Umbilical cord (tissue), 2 donors: Measurements from ENCODE around the gene HOXD11. TPM values are rescaled to one million over a fixed set of nuclear protein-coding genes. Genes with fewer than 3 reads are reported as not detected.

ENCODE experiments used
- DNase-seq: peaks from one replicate; pipeline ENCODE4 v3.0.0-alpha.2; 2015; ENCODE audit warnings: low spot score
- total RNA-seq: library from RNA; depleted of rRNA; stranded (reverse); fragments of >200 nt; gene quantifications from one replicate; pipeline ENCODE4 v1.2.3, GENCODE V29; 2014; ENCODE audit warnings: low replicate concordance; ENCODE audit not compliant: insufficient read depth

HOXD11 gene
- total RNA-seq, 1 donor from 2014 or later: 18.1 TPM

DNA sequence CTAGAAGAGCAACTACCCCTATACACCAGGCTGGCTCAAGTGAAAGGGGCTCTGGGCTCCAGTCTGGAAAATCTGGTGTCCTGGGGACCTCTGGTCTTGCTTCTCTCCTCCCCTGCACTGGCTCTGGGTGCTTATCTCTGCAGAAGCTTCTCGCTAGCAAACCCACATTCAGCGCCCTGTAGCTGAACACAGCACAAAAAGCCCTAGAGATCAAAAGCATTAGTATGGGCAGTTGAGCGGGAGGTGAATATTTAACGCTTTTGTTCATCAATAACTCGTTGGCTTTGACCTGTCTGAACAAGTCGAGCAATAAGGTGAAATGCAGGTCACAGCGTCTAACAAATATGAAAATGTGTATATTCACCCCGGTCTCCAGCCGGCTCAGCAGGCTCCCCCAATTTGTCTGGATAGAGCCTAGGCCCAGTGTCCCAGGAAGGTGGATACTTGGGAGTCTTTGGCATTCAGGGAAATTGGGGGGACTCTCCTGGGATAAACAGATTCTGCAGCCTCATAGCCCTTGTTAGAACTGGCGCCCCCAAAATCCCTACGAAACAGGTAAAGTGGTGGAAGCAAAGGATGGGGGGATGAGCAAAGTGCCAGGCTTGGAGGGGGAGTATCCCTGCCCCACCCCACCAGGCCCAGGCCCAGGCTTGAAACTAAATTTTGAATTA is 41.8 kb downstream of the HOXD11 start:
- no peak for DNase-seq

DNA sequence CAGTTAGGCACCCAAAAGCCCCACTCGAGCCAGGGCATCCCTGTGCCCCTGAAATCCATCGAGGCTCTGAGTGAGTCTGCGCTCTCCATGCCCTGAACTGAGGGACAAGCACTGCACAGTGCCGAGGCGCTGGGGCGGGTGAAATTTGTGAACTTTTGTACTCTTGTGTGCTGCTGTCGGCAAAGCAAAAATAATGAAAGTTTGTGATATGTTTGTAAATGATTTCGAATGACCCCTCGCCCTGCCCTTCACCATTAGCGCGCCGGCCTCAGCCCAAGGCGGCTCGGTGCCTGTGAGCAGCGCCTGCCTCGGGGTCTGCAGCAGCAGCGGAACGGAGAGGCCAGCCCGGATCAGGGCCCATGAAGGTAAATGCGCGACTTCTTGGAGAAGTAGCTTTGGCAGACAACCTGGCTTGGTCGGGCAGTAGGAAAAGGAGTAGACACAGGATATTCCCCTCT is 42.4 kb downstream of the HOXD11 start:
- no peak for DNase-seq

DNA sequence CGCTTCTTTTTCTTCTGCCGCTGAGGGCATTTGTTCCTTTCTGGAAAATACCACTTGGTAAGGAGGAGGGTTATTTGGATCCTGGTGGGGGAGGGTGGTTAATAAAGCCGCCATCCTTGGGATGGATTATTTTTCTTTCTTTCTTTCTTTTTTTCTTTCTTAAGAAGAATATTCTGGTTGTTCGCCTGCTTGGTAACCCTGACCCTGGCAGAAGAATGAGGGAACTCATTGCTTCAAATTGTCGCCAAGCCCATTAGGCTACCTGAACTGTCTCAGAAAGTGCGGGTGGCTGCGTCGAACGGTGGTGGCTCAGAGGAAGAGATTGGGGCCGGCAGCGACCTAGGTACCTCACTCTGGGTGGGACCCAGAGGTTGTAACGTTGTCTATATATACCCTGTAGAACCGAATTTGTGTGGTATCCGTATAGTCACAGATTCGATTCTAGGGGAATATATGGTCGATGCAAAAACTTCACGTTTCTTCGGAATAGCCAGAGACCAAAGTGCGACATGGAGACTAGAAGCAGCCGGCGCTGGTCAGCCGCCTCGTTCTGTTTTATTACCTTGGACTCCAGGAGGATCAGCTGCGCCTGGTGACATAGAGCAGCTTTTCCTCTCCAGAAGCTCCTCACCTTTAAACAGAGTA is 43.0 kb downstream of the HOXD11 start:
- no peak for DNase-seq

DNA sequence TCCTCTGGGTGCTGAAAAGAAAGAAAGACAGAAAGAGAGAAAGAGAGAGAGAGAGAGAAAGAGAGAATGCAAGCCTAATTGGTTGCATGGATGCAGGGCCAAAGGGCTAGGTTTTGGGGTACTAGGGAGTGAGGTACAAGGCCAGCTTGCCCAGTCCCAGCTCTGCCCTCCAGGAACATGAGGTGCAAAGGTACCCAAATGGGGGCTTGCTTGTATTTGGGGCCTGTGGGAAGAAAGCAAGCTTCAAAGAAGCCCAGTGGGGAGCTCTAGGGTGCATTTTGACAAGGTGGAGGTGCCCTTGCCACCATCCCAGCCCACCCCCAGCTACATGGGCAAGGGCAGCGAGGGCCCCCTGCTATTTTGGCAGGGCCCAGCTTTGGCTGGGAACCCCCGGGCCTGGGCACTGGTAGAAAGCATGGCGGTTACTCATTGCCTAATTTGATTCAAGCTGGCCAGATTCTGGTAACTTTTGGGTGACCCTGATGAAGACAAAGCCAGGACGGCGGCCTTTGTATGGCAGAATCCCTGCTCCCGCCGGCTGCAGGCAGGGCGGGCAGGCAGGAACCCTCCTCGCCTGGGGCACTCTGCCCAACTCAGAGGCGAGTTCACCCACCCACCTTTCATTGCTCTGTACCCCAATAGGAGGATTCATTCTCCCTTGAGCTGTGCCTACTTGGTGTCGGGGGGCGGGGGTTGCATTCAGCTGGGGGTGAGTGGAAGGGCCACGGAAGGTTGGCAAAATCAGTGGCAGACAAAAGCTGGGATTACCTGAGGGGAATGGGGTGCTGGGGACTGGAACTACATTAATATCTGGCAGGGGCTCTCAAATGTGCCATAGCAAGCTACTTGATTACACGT is 43.7 kb downstream of the HOXD11 start:
- DNase-seq: no peak

DNA sequence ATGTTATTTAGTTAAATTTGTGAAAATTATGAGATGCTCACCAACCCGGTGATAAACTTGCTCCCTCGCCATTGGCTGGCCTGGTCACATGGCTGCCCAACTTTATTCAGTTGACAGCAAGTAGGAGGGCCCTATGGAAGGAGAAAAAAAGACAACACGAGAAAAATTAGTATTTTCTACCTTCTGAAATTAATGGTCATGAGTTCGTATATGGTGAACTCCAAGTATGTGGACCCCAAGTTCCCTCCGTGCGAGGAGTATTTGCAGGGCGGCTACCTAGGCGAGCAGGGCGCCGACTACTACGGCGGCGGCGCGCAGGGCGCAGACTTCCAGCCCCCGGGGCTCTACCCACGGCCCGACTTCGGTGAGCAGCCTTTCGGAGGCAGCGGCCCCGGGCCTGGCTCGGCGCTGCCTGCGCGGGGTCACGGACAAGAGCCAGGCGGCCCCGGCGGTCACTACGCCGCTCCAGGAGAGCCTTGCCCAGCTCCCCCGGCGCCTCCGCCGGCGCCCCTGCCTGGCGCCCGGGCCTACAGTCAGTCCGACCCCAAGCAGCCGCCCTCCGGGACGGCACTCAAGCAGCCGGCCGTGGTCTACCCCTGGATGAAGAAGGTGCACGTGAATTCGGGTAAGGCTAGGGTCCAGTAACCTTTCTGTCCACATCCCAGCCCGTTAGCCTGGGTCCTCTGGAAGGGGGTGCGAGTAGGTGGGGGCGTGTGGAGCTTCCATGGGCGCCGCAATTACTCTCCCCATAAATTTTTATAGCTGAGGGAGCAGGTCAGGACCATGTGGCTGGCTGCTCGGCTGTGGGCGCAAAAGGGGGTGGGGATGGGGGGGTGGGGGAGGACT is 44.6 kb downstream of the HOXD11 start, which contains the start of gene HOXD4:
Gene HOXD4, plus strand, starts transcription at position 109 of the 846 bp plus-strand sequence. Its CDS starts 84 bp downstream, at position 193.
- no peak for DNase-seq

DNA sequence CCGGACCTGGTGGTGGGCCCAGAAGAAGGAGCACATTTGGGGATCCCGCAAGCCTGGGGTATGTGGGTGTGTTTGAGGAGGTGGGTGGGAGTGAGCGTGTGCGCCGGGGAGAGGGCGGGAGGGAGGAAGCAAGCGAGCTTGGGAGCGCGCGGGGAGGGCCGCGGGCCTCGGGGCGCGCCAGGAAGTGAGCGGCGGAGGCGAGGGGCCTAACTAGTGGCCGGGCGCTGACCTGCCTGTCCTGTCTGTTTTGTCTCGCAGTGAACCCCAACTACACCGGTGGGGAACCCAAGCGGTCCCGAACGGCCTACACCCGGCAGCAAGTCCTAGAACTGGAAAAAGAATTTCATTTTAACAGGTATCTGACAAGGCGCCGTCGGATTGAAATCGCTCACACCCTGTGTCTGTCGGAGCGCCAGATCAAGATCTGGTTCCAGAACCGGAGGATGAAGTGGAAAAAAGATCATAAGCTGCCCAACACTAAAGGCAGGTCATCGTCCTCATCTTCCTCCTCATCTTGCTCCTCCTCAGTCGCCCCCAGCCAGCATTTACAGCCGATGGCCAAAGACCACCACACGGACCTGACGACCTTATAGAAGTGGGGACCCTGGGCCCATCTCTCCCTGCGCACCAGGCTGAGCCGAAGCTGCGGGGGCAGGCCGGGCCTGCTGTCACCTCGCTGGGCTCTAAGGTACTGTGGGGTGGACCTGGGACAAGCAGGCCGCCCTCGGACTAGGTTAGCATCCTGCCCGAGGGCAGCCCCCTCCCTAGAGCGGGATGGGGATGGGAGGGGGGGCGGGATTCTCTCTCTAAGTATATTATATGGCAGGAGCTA is 45.5 kb downstream of the HOXD11 start:
- no peak for DNase-seq

DNA sequence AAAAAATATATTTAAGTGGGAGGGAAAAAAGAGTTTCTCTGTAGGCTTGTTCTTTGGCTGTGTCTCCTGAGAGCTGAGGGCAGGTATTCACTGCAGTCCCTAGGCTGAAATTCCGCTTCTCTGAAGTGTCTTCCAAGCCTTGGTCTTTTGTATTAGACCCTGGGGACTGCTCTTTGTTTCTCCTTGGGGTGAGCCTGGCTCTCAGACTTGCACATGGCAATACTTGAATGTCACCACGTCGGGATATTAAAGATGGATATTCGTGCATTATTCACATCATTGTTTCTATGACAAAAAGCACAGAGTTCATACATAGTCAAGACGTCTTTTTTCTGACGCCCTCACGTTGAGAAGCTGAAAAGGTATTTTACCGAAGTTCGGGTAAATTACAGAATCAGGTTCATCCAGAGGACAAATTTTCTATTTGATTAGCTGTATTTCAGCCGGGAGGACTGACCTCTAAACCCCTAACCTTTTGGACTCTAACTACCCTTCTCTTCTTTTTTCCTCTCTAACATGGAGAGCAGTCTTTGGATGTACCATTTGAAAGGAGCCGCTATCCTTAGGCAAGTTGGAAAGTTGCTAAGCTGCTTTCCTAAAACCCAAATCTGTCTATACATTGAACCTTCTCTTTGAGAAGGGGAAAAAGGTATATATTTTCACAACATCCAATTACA is 47.6 kb downstream of the HOXD11 start:
- DNase-seq: no peak

DNA sequence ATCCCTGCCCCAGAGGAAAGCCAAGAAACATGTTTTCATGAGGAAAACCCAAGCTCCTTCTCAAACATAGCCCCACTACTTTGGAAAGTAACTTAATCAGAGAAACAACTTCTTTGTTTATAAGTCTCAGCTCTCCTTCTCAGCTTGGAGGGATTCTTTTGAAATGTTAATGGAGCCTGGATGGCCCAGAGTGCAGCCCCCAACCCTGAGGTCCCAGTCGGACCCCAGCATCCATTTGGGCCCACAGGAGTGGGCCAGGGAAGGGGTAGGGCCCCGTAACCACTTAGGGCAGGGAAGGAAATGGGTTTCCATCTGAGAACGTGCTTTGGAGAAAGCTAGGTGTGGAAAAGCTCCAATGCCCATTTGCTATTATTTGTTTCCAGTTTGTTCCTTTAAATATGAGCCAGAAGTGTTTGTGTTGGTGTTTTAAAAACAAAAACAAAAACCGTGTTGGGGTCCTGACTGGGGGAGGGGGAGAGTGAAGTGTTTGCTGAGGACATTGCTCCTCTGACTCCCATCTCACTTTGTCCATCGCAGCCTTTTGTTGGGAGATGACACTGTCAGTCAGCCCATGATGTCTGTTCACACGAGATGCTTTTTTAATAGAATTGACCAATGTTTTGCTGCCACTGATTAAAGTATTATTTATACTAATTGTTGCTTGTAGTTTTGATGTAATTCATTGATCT is 48.4 kb downstream of the HOXD11 start:
- no peak for DNase-seq

DNA sequence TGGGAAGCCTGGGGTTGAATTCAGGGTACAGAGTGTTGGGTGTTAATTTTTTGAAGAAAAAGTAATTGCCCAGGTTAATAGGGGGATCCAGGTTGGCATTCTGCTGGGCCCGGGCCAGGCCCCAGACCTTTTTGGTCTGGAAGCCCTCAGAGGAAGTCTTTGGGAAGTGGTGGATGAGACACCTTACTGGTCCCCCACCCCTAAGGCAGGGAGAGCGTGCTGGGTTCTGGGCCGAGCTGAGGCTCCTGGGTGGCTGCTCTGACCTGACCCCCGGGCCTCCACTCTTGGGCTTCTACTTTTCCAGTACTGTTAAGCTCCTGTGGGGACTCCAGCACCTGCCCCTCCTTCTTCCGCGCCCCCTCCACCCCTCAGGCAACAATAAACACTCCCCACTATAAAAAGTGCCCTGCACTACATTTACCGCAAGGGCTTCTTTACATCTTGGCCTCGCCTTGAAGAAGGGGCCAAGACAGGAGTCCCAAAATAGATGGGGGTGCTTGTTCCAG is 49.3 kb downstream of the HOXD11 start:
- no peak for DNase-seq

DNA sequence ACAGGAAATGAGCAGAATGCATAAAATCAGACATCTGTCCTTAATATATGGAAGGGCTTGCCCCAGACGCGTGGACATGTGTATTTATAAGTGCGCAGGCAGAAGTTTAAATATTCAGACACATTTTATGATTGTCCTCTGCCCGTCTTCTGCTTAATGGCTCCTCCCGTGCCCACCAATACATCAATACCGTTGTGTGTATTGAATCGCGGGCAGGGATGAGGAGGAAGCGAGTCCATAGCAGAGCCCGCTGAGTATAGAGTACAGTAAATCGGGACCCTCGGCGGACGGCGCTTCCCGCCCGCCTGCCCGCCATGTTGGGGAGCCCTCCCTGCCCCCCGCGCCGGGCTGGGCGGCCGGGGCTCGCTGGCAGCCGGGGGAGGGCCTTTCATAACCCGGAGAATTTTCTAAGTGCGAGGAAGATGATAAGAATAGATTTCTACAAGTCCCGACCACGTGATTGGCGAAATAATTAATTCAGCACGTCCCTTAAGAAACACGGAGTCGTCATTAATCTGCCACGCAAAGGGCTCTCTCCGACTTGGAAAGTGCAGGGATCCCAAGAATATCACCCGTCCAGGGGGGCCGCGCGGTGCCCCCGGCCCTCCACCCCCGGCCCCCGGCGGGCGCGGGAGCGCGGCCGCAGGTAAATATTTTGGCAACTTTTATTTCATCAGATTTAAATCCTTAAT is 49.9 kb downstream of the HOXD11 start, which contains the start of gene HOXD3:
Gene HOXD3, plus strand, starts transcription at position 501 of the 692 bp plus-strand sequence. CDS start 11,808 bp downstream, outside the sequence.
- no peak for DNase-seq

DNA sequence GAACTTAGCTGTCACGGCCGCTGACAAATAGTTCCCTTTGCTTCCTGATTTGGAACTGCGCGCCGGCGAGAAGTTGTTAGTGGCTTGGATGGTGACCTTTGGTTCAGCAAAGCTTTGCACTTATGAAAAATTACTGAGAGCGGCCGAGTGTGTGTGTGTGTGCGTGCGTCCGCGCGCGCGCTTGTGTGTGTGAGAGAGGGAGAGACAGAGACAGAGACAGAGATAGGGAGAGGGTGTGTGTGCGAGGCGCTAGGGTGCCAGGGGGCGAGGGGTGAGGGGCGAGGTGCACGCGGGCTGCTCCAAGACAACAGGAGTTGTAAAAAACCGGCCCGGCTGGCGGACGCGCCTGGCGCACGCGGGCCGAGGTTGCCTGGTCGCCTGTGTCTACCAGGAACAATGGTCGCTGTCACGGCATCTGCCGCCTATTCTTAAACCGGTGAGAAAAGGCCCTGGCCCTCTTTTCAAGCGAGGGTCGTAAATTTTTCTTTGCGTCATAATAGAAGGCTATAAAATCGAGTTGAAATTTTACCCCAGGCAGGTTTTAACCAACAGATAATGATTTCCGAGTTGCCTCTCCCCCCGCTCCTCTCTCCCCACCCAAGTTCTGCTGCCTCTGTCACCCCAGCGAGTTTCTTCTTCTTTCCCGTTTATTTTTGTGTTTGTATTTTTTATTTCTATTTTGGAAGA is 50.6 kb downstream of the HOXD11 start:
- no peak for DNase-seq

DNA sequence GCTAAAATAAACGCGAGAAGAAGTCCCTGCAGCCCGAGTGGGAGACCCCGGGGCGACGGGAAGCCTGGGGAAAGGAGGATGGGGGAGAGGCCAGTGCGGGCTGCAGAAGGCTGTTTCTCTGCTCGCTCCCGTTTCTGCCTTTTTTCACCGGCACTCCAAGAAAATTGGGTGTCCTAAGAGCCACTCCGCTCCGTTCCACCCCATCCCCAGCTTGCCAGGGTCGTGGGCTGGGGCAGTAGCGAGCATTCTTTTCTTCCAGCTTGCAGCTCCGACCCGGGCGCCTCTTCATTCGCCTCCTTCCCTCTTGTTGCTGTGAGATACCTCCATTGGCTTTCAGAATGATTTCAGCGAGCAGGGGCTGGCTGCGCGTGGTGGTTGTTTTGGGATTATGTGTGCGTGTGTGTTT is 51.1 kb downstream of the HOXD11 start:
- no peak for DNase-seq

DNA sequence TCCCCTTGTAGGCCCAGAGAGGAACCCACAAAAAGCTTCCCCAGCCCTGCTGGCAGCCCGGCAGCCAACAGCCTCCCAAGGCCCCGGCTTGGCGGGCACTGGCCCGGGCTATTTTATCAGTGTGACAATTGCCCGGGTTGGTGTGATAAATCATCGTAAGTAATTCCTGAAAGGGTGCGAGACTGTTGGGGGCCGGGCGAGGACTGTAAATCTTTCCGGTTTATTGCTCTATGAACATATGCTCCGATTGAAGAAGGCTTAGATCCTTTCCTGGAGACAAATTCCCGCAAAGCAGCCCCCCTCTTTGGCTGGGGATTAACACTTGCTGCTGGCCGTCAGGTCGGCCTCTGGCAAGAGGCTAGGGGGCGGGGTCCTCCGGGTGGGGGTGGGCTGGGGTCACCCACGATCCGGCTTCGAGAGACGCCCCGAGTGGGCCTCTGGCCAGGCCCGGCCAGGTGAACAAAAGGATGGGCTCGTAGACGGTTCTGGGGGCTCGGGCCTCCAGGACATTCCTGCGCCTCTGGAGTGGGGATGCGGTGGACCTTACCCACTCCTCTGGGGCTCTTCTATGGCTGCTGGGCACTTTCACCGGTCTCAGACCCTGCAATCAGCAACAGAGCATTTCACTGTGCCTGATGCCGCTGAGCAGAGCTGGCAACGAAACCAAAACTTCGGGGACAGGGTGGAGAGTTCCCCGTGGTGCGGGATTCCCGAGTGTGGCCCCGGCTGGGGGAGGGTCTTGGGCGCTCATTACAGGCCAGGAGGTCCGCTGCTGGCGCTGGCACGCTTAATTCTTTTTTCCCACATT is 52.0 kb downstream of the HOXD11 start:
- DNase-seq: no peak
